MM.1S (cell line): ENCODE measurements around the gene DLGAP1.

ENCODE experiments used
- DNase-seq: peaks from one replicate; pipeline ENCODE4 v3.0.0-alpha.2; 2015
- H2AFZ ChIP-seq: fragments of 300-600 bp; sonication (generic); 2 replicates; pipeline ENCODE4 v1.6.0; 2016; ENCODE audit warnings: antibody characterized with exemption, low read length
- H3F3A ChIP-seq: fragments of 300-600 bp; sonication (generic); 2 replicates; pipeline ENCODE4 v1.6.1; 2016; ENCODE audit warnings: mild to moderate bottlenecking, antibody characterized with exemption, low read length, moderate library complexity, mixed read lengths; ENCODE audit not compliant: insufficient read depth
- H3K27ac ChIP-seq: fragments of 300-600 bp; sonication (generic); 2 replicates; pipeline ENCODE4 v1.5.1; 2016; ENCODE audit warnings: mild to moderate bottlenecking, low read length
- H3K27me3 ChIP-seq: fragments of 300-600 bp; sonication (generic); replicated peaks from 2 replicates; pipeline ENCODE4 v1.6.0; 2016; ENCODE audit warnings: low read length; ENCODE audit not compliant: insufficient read depth
- H3K36me3 ChIP-seq: fragments of 300-600 bp; sonication (generic); replicated peaks from 2 replicates; pipeline ENCODE4 v1.6.1; 2016; ENCODE audit warnings: mild to moderate bottlenecking, low read length, mixed read lengths; ENCODE audit not compliant: insufficient read depth
- H3K4me1 ChIP-seq: fragments of 300-600 bp; sonication (generic); 2 replicates; pipeline ENCODE4 v1.6.1; 2016; ENCODE audit warnings: low read length, mixed read lengths
- H3K4me2 ChIP-seq: fragments of 300-600 bp; sonication (generic); 2 replicates; pipeline ENCODE4 v1.6.0; 2016; ENCODE audit warnings: low read depth, low read length
- H3K4me3 ChIP-seq: fragments of 300-600 bp; sonication (generic); 2 replicates; pipeline ENCODE4 v1.5.1; 2016; ENCODE audit warnings: low read length, mixed read lengths
- H3K79me2 ChIP-seq: fragments of 300-600 bp; sonication (generic); 2 replicates; pipeline ENCODE4 v1.6.1; 2016; ENCODE audit warnings: mixed run types, low read length, mixed read lengths
- H3K9ac ChIP-seq: fragments of 300-600 bp; sonication (generic); 2 replicates; pipeline ENCODE4 v1.6.1; 2016; ENCODE audit warnings: low read length, mixed read lengths
- H3K9me2 ChIP-seq: fragments of 300-600 bp; sonication (generic); replicated peaks from 2 replicates; pipeline ENCODE4 v1.6.1; 2016; ENCODE audit warnings: mild to moderate bottlenecking, low read length, mixed read lengths; ENCODE audit not compliant: insufficient read depth
- H3K9me3 ChIP-seq: fragments of 300-600 bp; sonication (generic); replicated peaks from 2 replicates; pipeline ENCODE4 v1.6.1; 2016; ENCODE audit warnings: mild to moderate bottlenecking, low read length, mixed read lengths; ENCODE audit not compliant: insufficient read depth
- H4K20me1 ChIP-seq: fragments of 300-600 bp; sonication (generic); 2 replicates; pipeline ENCODE4 v1.6.1; 2016; ENCODE audit warnings: mild to moderate bottlenecking, low read length, moderate library complexity, mixed read lengths; ENCODE audit not compliant: insufficient read depth
- EZH2 ChIP-seq: fragments of 300-600 bp; sonication (generic); optimal IDR thresholded peaks from 2 replicates; pipeline ENCODE3; 2017; ENCODE audit warnings: low read depth, mild to moderate bottlenecking, antibody characterized with exemption, low read length, mixed read lengths
- EZH2phosphoT487 ChIP-seq: fragments of 300-600 bp; sonication (generic); IDR thresholded peaks from 2 replicates; pipeline ENCODE4 v1.6.1; 2018; ENCODE audit warnings: antibody characterized with exemption, low read length
- TF ChIP-seq, protein P1 (sequence below): fragments of 300-600 bp; sonication (generic); IDR thresholded peaks from 2 replicates; pipeline ENCODE4 v1.5.1; 2016; ENCODE audit warnings: antibody characterized with exemption, low read length, mixed read lengths

Gene DLGAP1

DNA sequence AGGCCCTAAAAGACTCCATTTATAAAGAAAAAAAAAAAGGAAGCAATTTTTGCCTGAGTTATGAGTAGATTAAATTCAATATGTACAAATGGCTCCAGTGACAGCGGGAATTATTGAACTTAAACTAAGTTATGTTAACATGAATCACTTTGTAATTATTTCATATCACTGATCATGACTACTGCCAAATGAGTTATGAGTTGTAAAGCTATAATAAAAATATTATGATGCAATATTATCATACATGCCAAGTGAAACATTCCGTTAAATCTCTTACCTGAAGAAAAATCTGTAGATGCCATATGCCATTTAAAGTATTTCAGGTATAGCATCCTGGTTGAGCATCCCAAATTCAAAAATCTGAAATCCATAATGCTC is 217.5 kb downstream of the DLGAP1 start:
- no peak overlapping the region for H3K27ac ChIP-seq
- no peaks in the 10 kb centered on the region for H3K9me2 ChIP-seq
- H3K79me2 ChIP-seq = no peaks in the 10 kb centered on the region
- H3K4me3 ChIP-seq = no peak overlapping the region
- no peaks in the 10 kb centered on the region for H3F3A ChIP-seq
- TF ChIP-seq EZH2phosphoT487 (no peak), EZH2 (no peak)
- TF ChIP-seq, protein P1, sequence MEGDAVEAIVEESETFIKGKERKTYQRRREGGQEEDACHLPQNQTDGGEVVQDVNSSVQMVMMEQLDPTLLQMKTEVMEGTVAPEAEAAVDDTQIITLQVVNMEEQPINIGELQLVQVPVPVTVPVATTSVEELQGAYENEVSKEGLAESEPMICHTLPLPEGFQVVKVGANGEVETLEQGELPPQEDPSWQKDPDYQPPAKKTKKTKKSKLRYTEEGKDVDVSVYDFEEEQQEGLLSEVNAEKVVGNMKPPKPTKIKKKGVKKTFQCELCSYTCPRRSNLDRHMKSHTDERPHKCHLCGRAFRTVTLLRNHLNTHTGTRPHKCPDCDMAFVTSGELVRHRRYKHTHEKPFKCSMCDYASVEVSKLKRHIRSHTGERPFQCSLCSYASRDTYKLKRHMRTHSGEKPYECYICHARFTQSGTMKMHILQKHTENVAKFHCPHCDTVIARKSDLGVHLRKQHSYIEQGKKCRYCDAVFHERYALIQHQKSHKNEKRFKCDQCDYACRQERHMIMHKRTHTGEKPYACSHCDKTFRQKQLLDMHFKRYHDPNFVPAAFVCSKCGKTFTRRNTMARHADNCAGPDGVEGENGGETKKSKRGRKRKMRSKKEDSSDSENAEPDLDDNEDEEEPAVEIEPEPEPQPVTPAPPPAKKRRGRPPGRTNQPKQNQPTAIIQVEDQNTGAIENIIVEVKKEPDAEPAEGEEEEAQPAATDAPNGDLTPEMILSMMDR = no peak
- no peak overlapping the region for H3K4me2 ChIP-seq
- H3K9me3 ChIP-seq = no peaks in the 10 kb centered on the region
- no peaks in the 10 kb centered on the region for H3K27me3 ChIP-seq
- no peaks in the 10 kb centered on the region for H4K20me1 ChIP-seq
- no peak overlapping the region for H3K9ac ChIP-seq
- H3K36me3 ChIP-seq = no peaks in the 10 kb centered on the region
- DNase-seq = no peak
- H2AFZ ChIP-seq = no peak overlapping the region
- no peaks in the 10 kb centered on the region for H3K4me1 ChIP-seq

DNA sequence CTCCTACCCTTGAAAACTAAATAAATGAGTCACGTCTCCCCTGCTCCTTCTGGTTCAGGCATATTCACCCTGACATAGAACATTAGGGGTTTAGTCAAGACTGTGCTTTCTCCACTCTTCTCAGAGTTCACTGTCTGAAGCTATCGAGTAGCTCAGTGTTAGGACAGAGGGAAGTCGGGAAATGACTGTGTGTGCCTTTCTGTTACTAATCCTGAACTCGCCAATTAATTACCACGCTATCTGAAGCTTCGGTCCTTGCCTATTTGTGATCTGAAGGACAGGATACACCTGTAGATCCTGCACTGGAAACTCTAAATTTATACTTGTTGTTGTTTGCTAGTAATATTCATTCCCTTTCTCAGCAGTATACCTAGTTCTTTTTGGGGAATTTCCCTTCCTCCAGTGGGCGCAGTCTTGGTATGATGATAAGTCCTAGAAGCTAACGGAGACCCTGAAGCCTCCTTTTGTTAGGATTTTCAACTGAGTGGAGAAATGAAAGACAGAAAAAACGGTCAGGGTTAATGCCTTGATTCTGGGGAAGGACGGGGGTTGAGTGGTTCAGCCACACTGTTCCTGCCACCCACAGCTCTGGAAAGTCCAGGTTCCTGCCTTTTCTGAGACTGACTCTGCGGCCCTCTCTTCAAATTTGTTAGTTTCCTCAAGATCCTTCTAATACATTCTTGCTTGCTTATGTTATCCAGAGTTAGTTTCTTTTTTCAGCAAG is 218.0 kb downstream of the DLGAP1 start:
- TF ChIP-seq EZH2 (no peak), EZH2phosphoT487 (no peak)
- TF ChIP-seq, protein P1 = no peak
- no peak for DNase-seq
- Histone ChIP-seq H3K4me1 (no peaks in the 10 kb centered on the region), H3K9me2 (no peaks in the 10 kb centered on the region), H3K27ac (no peak overlapping the region), H3K36me3 (no peaks in the 10 kb centered on the region), H3K4me2 (no peak overlapping the region), H3K9ac (no peak overlapping the region), H2AFZ (no peak overlapping the region), H3K27me3 (no peaks in the 10 kb centered on the region), H3F3A (no peaks in the 10 kb centered on the region), H3K9me3 (no peaks in the 10 kb centered on the region), H3K79me2 (no peaks in the 10 kb centered on the region), H3K4me3 (no peak overlapping the region), H4K20me1 (no peaks in the 10 kb centered on the region)

- no peak overlapping the region for H3K9ac ChIP-seq
- H3K4me1 ChIP-seq = no peaks in the 10 kb centered on the region
- H3K27ac ChIP-seq = no peak overlapping the region
- no peak for TF ChIP-seq EZH2
- TF ChIP-seq EZH2phosphoT487 = no peak
- TF ChIP-seq, protein P1 = no peak
- no peaks in the 10 kb centered on the region for H3K27me3 ChIP-seq
- H4K20me1 ChIP-seq = no peaks in the 10 kb centered on the region
- no peaks in the 10 kb centered on the region for H3K36me3 ChIP-seq
- no peak overlapping the region for H3K4me3 ChIP-seq
- H3K9me3 ChIP-seq = no peaks in the 10 kb centered on the region
- no peaks in the 10 kb centered on the region for H3F3A ChIP-seq
- DNase-seq = no peak
- H3K4me2 ChIP-seq = no peak overlapping the region
- no peak overlapping the region for H2AFZ ChIP-seq
- no peaks in the 10 kb centered on the region for H3K79me2 ChIP-seq
- no peaks in the 10 kb centered on the region for H3K9me2 ChIP-seq
These were observed 221.6 kb downstream of the DLGAP1 start for GRCh38 chr18:4233468-4233867.
